A549 (cell line): ENCODE data around the gene AGR2. TPM values are rescaled to one million over a fixed set of nuclear protein-coding genes. Genes with fewer than 3 reads are reported as not detected.

Experiments
- ATAC-seq, 2 experiments: fragments of 200-7000 bp in 1 of 2; fragments of >200 bp in 1 of 2; cut with Nextera tagmentation in 1 of 2; cut with Tn5 transposase in 1 of 2; 3 replicates each; pipeline versions ENCODE4 v1.8.0 to v1.9.1; 2018 to 2020; ENCODE audit warnings: mild to moderate bottlenecking in 1 of 2, moderate library complexity in 1 of 2
- CTCF ChIA-PET: fragments of 300-600 bp; sonication (Branson Sonifier 250); formaldehyde crosslinking; extraction: SDS; loops from one replicate; lab custom pipeline; 2021; ENCODE audit warnings: antibody characterized with exemption, inconsistent platforms; lab: Yijun Ruan, JAX
- POLR2A ChIA-PET: fragments of 350-600 bp; formaldehyde crosslinking; extraction: SDS; loops from one replicate; lab custom pipeline; 2021; ENCODE audit warnings: antibody characterized with exemption, inconsistent platforms; lab: Yijun Ruan, JAX
- DNase-seq, 2 experiments: peaks; one replicate each; pipeline versions ENCODE4 v3.0.0 to v3.0.0-alpha.2; 2011 to 2016; ENCODE audit warnings: low read depth in 1 of 2, low spot score in 1 of 2
- FAIRE-seq: peaks from 2 replicates; lab custom pipeline; 2011; peaks lifted over from hg19 to GRCh38; lab: Jason Lieb, UNC
- H3K27ac ChIP-seq, 2 experiments: fragments of >200 bp; sonication (Bioruptor Twin); formaldehyde crosslinking; 3 replicates each; pipeline ENCODE4 v1.5.1; 2016 to 2017
- H3K4me1 ChIP-seq: fragments of >200 bp; sonication (Bioruptor Twin); formaldehyde crosslinking; 3 replicates; pipeline ENCODE4 v1.6.1; 2016
- H3K4me2 ChIP-seq: fragments of >200 bp; sonication (Bioruptor Twin); formaldehyde crosslinking; 3 replicates; pipeline ENCODE4 v1.6.1; 2016
- H3K4me3 ChIP-seq: fragments of >200 bp; sonication (Bioruptor Twin); formaldehyde crosslinking; 3 replicates; pipeline ENCODE4 v1.5.1; 2016
- H3K9me3 ChIP-seq: fragments of >200 bp; sonication (Bioruptor Twin); formaldehyde crosslinking; 3 replicates; pipeline ENCODE4 v1.6.1; 2016
- BCL3 ChIP-seq: fragments of >200 bp; sonication (Bioruptor Twin); formaldehyde crosslinking; IDR thresholded peaks from 3 replicates; pipeline ENCODE4 v1.6.1; 2016
- CBX2 ChIP-seq: fragments of 200-600 bp; sonication (generic); IDR thresholded peaks from 2 replicates; pipeline ENCODE4 v1.6.1; 2016; ENCODE audit warnings: low read depth, mild to moderate bottlenecking, borderline replicate concordance
- ELK1 ChIP-seq: fragments of 150-350 bp; IDR thresholded peaks from 2 replicates; pipeline ENCODE4 v1.6.1; 2014; ENCODE audit warnings: low read depth, mild to moderate bottlenecking, low read length
- FOSL2 ChIP-seq, 2 experiments: fragments of 450-650 bp in 1 of 2; fragments of >200 bp in 1 of 2; sonication (Bioruptor Twin) in 1 of 2; formaldehyde crosslinking; IDR thresholded peaks; 2 replicates each; pipeline versions ENCODE4 v1.5.0 to v1.6.1; 2016 to 2020; ENCODE audit warnings: mild to moderate bottlenecking in 1 of 2, moderate library complexity in 1 of 2
- GATA3 ChIP-seq: IDR thresholded peaks from 2 replicates; pipeline ENCODE4 v1.6.1; 2012; ENCODE audit warnings: borderline replicate concordance
- HEYL ChIP-seq: fragments of 250-450 bp; sonication (Bioruptor Pico); IDR thresholded peaks from 2 replicates; pipeline ENCODE4 v1.8.0; 2021; ENCODE audit warnings: mild to moderate bottlenecking, moderate library complexity
- HOXB13 ChIP-seq: fragments of 250-450 bp; sonication (Bioruptor Pico); IDR thresholded peaks from 2 replicates; pipeline ENCODE4 v1.5.0; 2020; ENCODE audit warnings: low read depth, mild to moderate bottlenecking, moderate library complexity
- MAFK ChIP-seq: fragments of 450-650 bp; IDR thresholded peaks from 2 replicates; pipeline ENCODE4 v1.6.1; 2014; ENCODE audit not compliant: partially characterized antibody
- MAZ ChIP-seq: fragments of 150-350 bp; IDR thresholded peaks from 2 replicates; pipeline ENCODE4 v1.6.1; 2014; ENCODE audit warnings: antibody characterized with exemption, low read depth, low read length, borderline replicate concordance
- NFE2L2 ChIP-seq: fragments of 150-350 bp; conservative IDR thresholded peaks from 2 replicates; pipeline ENCODE4 v1.6.1; 2014; ENCODE audit warnings: low read length
- PBX3 ChIP-seq: IDR thresholded peaks from 2 replicates; pipeline ENCODE4 v1.6.1; 2012
- RARB ChIP-seq: fragments of 250-450 bp; sonication (Bioruptor Pico); IDR thresholded peaks from 2 replicates; pipeline ENCODE4 v1.8.0; 2021; ENCODE audit warnings: mild to moderate bottlenecking, moderate library complexity
- RNF2 ChIP-seq: fragments of 200-600 bp; sonication (generic); IDR thresholded peaks from 2 replicates; pipeline ENCODE4 v1.6.1; 2016; ENCODE audit warnings: low read depth, mild to moderate bottlenecking, antibody characterized with exemption, moderate library complexity, borderline replicate concordance
- ZNF302 ChIP-seq: fragments of 250-450 bp; sonication (Bioruptor Pico); IDR thresholded peaks from 2 replicates; pipeline ENCODE4 v1.9.0; 2021; ENCODE audit warnings: inconsistent platforms, mild to moderate bottlenecking, moderate library complexity
- WGBS: methylation state at CpG from one replicate; pipeline ENCODE4 v1.1.6; 2017; ENCODE audit errors: missing lambda C conversion rate; 5-methylcytosine and 5-hydroxymethylcytosine counted together
- polyA plus RNA-seq, 4 experiments: library from polyadenylated mRNA; depleted of rRNA in 3 of 4; stranded (reverse); fragments of >200 nt; fragmentation: RNase III in 1 of 4; extraction: RNeasy Plus Mini Kit Qiagen cat#74134 plus additional on column Dnase treatment in 1 of 4; gene quantifications; 2 replicates in 3 of 4; 3 replicates in 1 of 4; pipeline ENCODE4 v1.2.3, GENCODE V29; 2011 to 2017

The AGR2 gene
- polyA plus RNA-seq, 2 of the 4 experiments (the other 2 are of a cell fraction), result 60.7 to 479 TPM

GRCh38 chr7:16822029-16822428 lies 17.2 kb upstream of the AGR2 start (continued):
- TF ChIP-seq ZNF302 (no peak), BCL3 (no peak)

- no peak for FAIRE-seq
Observed at GRCh38 chr7:16818732-16819131, 13.9 kb upstream of the AGR2 start.

GRCh38 chr7:16817536-16817935 lies 12.7 kb upstream of the AGR2 start:
- no peaks in the 10 kb centered on the region; the same call in 2 of the 3 replicates for H3K9me3 ChIP-seq
- 8% methylated on average over 1 of the region's 1 CpG for WGBS
- ChIA-PET CTCF (interaction anchor here (0.9 to 2.0 kb wide), 4 partner anchors 15 to 101 kb away, joined by 4 to 8 read pairs (median 6); no protein-coding TSS in a partner anchor), POLR2A (no interaction called here)
- H3K27ac ChIP-seq, result peak overlapping the region; percentile 55 to 64
- TF ChIP-seq MAFK (peak; percentile 42), RNF2 (no peak), FOSL2 (IDR thresholded peaks at IDR 0.05) (no peak), FOSL2 (CRISPR knock-in tag; IDR thresholded peaks at IDR 0.05) (peak; percentile 40)
- H3K4me2 ChIP-seq, result peak overlapping the region; percentile 57
- peak; percentile 48 to 64; a peak in 3 of 6 replicates for ATAC-seq
- DNase-seq, result peak; percentile 37 to 79
- H3K4me3 ChIP-seq, result no peak overlapping the region
- H3K4me1 ChIP-seq, result peaks cover 57% of the 10 kb centered on the region
- peak; percentile 91 for FAIRE-seq

More at GRCh38 chr7:16818732-16819131, 13.9 kb upstream of the AGR2 start:
- DNase-seq, result no peak
- no peak for TF ChIP-seq ELK1
- TF ChIP-seq RARB (CRISPR knock-in tag), result no peak
- no peak for TF ChIP-seq CBX2
- no peak for TF ChIP-seq PBX3
- TF ChIP-seq GATA3, result no peak
- TF ChIP-seq HEYL, result no peak
- TF ChIP-seq, all 56 proteins: peak for 0
- no peak overlapping the region for H3K4me2 ChIP-seq
- ChIA-PET POLR2A (no interaction called here), CTCF (interaction anchor here (0.7 kb wide), 2 partner anchors 17 to 388 kb away, joined by 3 read pairs; no protein-coding TSS in a partner anchor)
- ATAC-seq, result no peak
- WGBS, result 85% methylated on average over 3 of the region's 3 CpGs
- H3K4me1 ChIP-seq, result peaks cover 50% of the 10 kb centered on the region
- H3K9me3 ChIP-seq, result no peaks in the 10 kb centered on the region; the same call in 2 of the 3 replicates
- no peak overlapping the region for H3K4me3 ChIP-seq
- H3K27ac ChIP-seq, result no peak overlapping the region; a peak in 1 of 6 replicates

GRCh38 chr7:16816824-16817223 lies 12.0 kb upstream of the AGR2 start:
- ATAC-seq (peak in 1 of 2 experiments; percentile 64; a peak in 4 of 6 replicates), DNase-seq (no peak), FAIRE-seq (peak; percentile 51)
- ChIA-PET CTCF (interaction anchor here (2.0 kb wide), 2 partner anchors 16 to 101 kb away, joined by 8 read pairs; no protein-coding TSS in a partner anchor), POLR2A (no interaction called here)
- Histone ChIP-seq H3K4me2 (peak overlapping the region; percentile 57; the same call in 2 of the 3 replicates), H3K9me3 (no peaks in the 10 kb centered on the region; the same call in 2 of the 3 replicates), H3K4me1 (peaks cover 57% of the 10 kb centered on the region), H3K4me3 (no peak overlapping the region), H3K27ac (peak overlapping the region; percentile 55 to 66; a peak in 5 of 6 replicates)
- TF ChIP-seq MAZ (no peak), NFE2L2 (no peak), HOXB13 (no peak)
- 37% methylated on average over 2 of the region's 2 CpGs for WGBS
